ENCODE measurements around the gene CALB2. TPM values are rescaled to one million over a fixed set of nuclear protein-coding genes. Genes with fewer than 3 reads are reported as not detected.

The CALB2 gene
- total and polyA plus RNA-seq, 8 donors = 0.46 to 2.6 (median 1.2) TPM; not detected in 2

- 47 to 68% (median 63%) methylated on average over 10 of the region's 10 CpGs for WGBS, 5 donors
- no peak overlapping the region for H3K4me3 ChIP-seq
- TF ChIP-seq CTCF (IDR thresholded peaks at IDR 0.05) (no peak), POLR2AphosphoS5 (IDR thresholded peaks at IDR 0.05) (no peak), POLR2A (IDR thresholded peaks at IDR 0.05) (no peak), EP300 (IDR thresholded peaks at IDR 0.05) (no peak)
- no peaks in the 10 kb centered on the region for H3K4me1 ChIP-seq
- intact Hi-C loops (cut with DNase I; ENCODE audit: low total_unique reads) = no loop called here
- no peaks in the 10 kb centered on the region for H3K36me3 ChIP-seq
- no peak overlapping the region for H3K27ac ChIP-seq
- peaks cover 0 to 17% (median 4%) of the 10 kb centered on the region in 3 donors for H3K27me3 ChIP-seq
- H3K9me3 ChIP-seq = no peaks in the 10 kb centered on the region
- no peak for DNase-seq
These were observed 38.1 kb downstream of the CALB2 start for GRCh38 chr16:71396594-71396993.

- Histone ChIP-seq H3K4me1 (no peaks in the 10 kb centered on the region), H3K27ac (no peak overlapping the region), H3K27me3 (peaks cover 0 to 35% (median 7%) of the 10 kb centered on the region in 3 donors), H3K4me3 (no peak overlapping the region), H3K36me3 (no peaks in the 10 kb centered on the region), H3K9me3 (peaks cover 0 to 5% (median 1%) of the 10 kb centered on the region in 4 donors)
- intact Hi-C loops (cut with DNase I; ENCODE audit: low total_unique reads) = no loop called here
- no peak for TF ChIP-seq POLR2A (IDR thresholded peaks at IDR 0.05)
- no peak for TF ChIP-seq POLR2AphosphoS5 (IDR thresholded peaks at IDR 0.05)
- no peak for TF ChIP-seq EP300 (IDR thresholded peaks at IDR 0.05)
- no peak for TF ChIP-seq CTCF (IDR thresholded peaks at IDR 0.05)
- WGBS, 5 donors = 84 to 90% (median 85%) methylated on average over 11 of the region's 11 CpGs
- no peak for DNase-seq
These were observed 41.5 kb downstream of the CALB2 start for GRCh38 chr16:71399801-71400563.

GRCh38 chr16:71402007-71402406 lies 43.5 kb downstream of the CALB2 start:
- intact Hi-C loops (cut with DNase I; ENCODE audit: low total_unique reads) = no loop called here
- Histone ChIP-seq H3K4me1 (no peaks in the 10 kb centered on the region), H3K36me3 (no peaks in the 10 kb centered on the region), H3K9me3 (peaks cover 0 to 5% (median 3%) of the 10 kb centered on the region in 4 donors), H3K27ac (no peak overlapping the region), H3K27me3 (peaks cover 0 to 42% (median 11%) of the 10 kb centered on the region in 3 donors), H3K4me3 (no peak overlapping the region)
- TF ChIP-seq EP300 (IDR thresholded peaks at IDR 0.05) (no peak), POLR2A (IDR thresholded peaks at IDR 0.05) (no peak), CTCF (IDR thresholded peaks at IDR 0.05) (no peak), POLR2AphosphoS5 (IDR thresholded peaks at IDR 0.05) (no peak)
- whole genome bisulfite sequencing, 5 donors = 59 to 72% (median 66%) methylated on average over 5 to 6 of the region's 6 CpGs
- DNase-seq = no peak

- no peak for DNase-seq
- H3K27ac ChIP-seq = no peak overlapping the region
- no peaks in the 10 kb centered on the region for H3K4me1 ChIP-seq
- 67 to 83% (median 78%) methylated on average over 11 of the region's 11 CpGs for WGBS, 5 donors
- H3K27me3 ChIP-seq = peaks cover 0 to 42% (median 15%) of the 10 kb centered on the region in 3 donors
- no peaks in the 10 kb centered on the region for H3K36me3 ChIP-seq
- TF ChIP-seq POLR2A (IDR thresholded peaks at IDR 0.05) (no peak), POLR2AphosphoS5 (IDR thresholded peaks at IDR 0.05) (no peak), CTCF (IDR thresholded peaks at IDR 0.05) (no peak), EP300 (IDR thresholded peaks at IDR 0.05) (no peak)
- no peak overlapping the region for H3K4me3 ChIP-seq
- H3K9me3 ChIP-seq = peaks cover 0 to 5% (median 3%) of the 10 kb centered on the region in 4 donors
- intact Hi-C loops (cut with DNase I; ENCODE audit: low total_unique reads) = no loop called here
These were observed 44.2 kb downstream of the CALB2 start for GRCh38 chr16:71402674-71403073.
